GM12891 (cell line): ENCODE data around the gene WRAP73.

Experiments
- PAX5 ChIP-seq: IDR thresholded peaks from 2 replicates; pipeline ENCODE4 v1.6.1; 2011; ENCODE audit warnings: low read length, moderate library complexity, mild to moderate bottlenecking; ENCODE audit not compliant: insufficient read depth, severe bottlenecking
- POLR2A ChIP-seq: IDR thresholded peaks from 2 replicates; pipeline ENCODE4 v1.6.1; 2011; ENCODE audit warnings: low read depth, low read length, control low read depth
- POLR2AphosphoS5 ChIP-seq: IDR thresholded peaks from 2 replicates; pipeline ENCODE4 v1.6.1; 2011; ENCODE audit warnings: low read depth, low read length, control low read depth
- SPI1 ChIP-seq: IDR thresholded peaks from 2 replicates; pipeline ENCODE4 v1.6.1; 2011; ENCODE audit warnings: low read depth, low read length, control low read depth
- TAF1 ChIP-seq: IDR thresholded peaks from 2 replicates; pipeline ENCODE4 v1.6.1; 2011; ENCODE audit warnings: low read depth, low read length, control low read depth

DNA sequence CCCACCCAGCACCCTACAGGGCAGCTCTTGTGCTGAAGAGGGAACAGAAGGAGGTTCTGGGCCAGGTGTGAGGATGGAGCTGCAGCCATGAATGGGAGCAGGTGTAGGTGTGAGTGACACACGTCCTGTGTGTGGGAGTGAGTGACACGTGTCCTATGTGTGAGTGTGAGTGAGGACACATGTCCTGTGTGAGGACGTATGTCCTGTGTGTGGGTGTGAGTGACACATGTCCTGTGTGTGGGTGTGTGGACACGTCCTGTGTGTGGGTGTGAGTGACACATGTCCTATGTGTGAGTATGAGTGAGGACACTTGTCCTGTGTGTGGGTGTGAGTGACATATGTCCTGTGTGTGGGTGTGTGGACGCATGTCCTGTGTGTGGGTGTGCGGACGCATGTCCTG, 65.0 kb downstream of the WRAP73 start:
- TF ChIP-seq POLR2A (no peak), TAF1 (no peak), POLR2AphosphoS5 (no peak), SPI1 (no peak), PAX5 (no peak)
